Thymus (tissue), 11 donors: ENCODE data around the gene CLTC. TPM values are rescaled to one million over a fixed set of nuclear protein-coding genes. Genes with fewer than 3 reads are reported as not detected.

Experiments used
- DNase-seq, 9 donors: peaks; one replicate each; pipeline ENCODE4 v3.0.0-alpha.2; 2013; ENCODE audit warnings: low spot score in 9 of 9, low read depth in 6 of 9, missing footprints in 1 of 9
- H3K27ac ChIP-seq, 2 donors: one replicate each; pipeline ENCODE4 v1.5.1; 2013; ENCODE audit warnings: control low read depth in 1 of 2, low read depth in 1 of 2, low read length in 1 of 2, mild to moderate bottlenecking in 1 of 2, moderate library complexity in 1 of 2
- H3K27me3 ChIP-seq, 2 donors: one replicate each; pipeline ENCODE4 v1.5.1; 2013; ENCODE audit warnings: low read length in 1 of 2; ENCODE audit not compliant: control insufficient read depth in 2 of 2, insufficient read depth in 1 of 2
- H3K36me3 ChIP-seq, 2 donors: one replicate each; pipeline ENCODE4 v1.5.1; 2013; ENCODE audit warnings: low read length in 1 of 2, mild to moderate bottlenecking in 1 of 2, moderate library complexity in 1 of 2; ENCODE audit not compliant: control insufficient read depth in 2 of 2, insufficient read depth in 2 of 2
- H3K4me1 ChIP-seq, 2 donors: one replicate each; pipeline ENCODE4 v1.5.1; 2013; ENCODE audit warnings: low read length in 2 of 2; ENCODE audit not compliant: control insufficient read depth in 2 of 2, insufficient read depth in 2 of 2
- H3K4me3 ChIP-seq, 2 donors: one replicate each; pipeline ENCODE4 v1.5.1; 2013; ENCODE audit warnings: low read length in 2 of 2, control low read depth in 1 of 2, mild to moderate bottlenecking in 1 of 2
- H3K9me3 ChIP-seq, 2 donors: one replicate each; pipeline ENCODE4 v1.5.1; 2013; ENCODE audit warnings: low read length in 1 of 2, mild to moderate bottlenecking in 1 of 2; ENCODE audit not compliant: control insufficient read depth in 2 of 2, insufficient read depth in 1 of 2
- WGBS: extraction: QIAGEN DNeasy Blood & Tissue Kit; methylation state at CpG from one replicate; pipeline ENCODE4 v1.1.7; 2013; 5-methylcytosine and 5-hydroxymethylcytosine counted together
- polyA plus RNA-seq: library from polyadenylated mRNA; stranded (reverse); fragments of 200-250 nt; gene quantifications from one replicate; pipeline ENCODE4 v1.2.3, GENCODE V29; 2013
- total RNA-seq: library from RNA; stranded (reverse); fragments of 120-200 nt; gene quantifications from one replicate; pipeline ENCODE4 v1.2.4, GENCODE V29; 2013
- donor health status: healthy.

Gene CLTC
- total and polyA plus RNA-seq, 2 donors: 89.0 to 127 TPM

DNA sequence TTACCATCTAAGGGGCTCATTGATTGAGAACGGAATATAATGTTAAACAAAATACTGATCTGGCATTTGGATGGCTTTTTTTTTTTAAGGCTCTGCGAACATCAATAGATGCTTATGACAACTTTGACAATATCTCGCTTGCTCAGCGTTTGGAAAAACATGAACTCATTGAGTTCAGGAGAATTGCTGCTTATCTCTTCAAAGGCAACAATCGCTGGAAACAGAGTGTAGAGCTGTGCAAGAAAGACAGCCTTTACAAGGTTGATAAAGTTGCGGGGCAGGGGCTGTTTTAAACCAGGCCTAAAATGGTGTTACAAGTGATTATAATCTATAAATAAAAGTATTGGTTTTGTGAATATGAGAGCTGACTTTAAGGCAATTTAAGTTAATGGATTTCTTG is 65.3 kb downstream of the CLTC start:
- Histone ChIP-seq H3K27me3 (no peaks in the 10 kb centered on the region), H3K4me1 (no peaks in the 10 kb centered on the region), H3K4me3 (no peak overlapping the region), H3K9me3 (no peaks in the 10 kb centered on the region), H3K36me3 (peaks cover 33 to 96% of the 10 kb centered on the region in 2 donors), H3K27ac (no peak overlapping the region)
- DNase-seq: no peak
- 97% methylated on average over 6 of the region's 6 CpGs for WGBS

DNA sequence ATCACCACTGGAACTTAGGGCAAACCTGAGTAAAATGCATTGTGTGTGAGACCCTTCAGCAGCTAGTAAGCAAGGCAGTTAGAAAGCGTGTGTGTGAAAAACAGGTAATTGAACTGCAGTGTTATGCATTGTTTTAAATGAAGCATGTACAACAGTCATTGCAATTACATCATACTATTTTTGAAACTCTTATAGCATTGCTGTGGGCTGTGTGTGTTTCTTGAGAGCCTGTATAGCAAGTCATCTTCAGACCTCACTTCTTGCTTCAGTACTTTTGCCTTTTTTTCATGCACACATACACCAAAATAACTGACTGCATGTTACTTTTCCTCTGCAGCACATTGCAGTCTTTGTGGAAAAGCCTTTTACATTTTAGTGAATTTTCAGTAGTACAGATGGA is 68.3 kb downstream of the CLTC start:
- no peak for DNase-seq
- 94% methylated on average over 1 of the region's 1 CpG for WGBS
- no peaks in the 10 kb centered on the region for H3K27me3 ChIP-seq
- no peak overlapping the region for H3K27ac ChIP-seq
- H3K9me3 ChIP-seq: no peaks in the 10 kb centered on the region
- H3K36me3 ChIP-seq: peaks cover 35 to 98% of the 10 kb centered on the region in 2 donors
- H3K4me1 ChIP-seq: no peaks in the 10 kb centered on the region
- no peak overlapping the region for H3K4me3 ChIP-seq

- Histone ChIP-seq H3K36me3 (peaks cover 39 to 97% of the 10 kb centered on the region in 2 donors), H3K4me3 (no peak overlapping the region), H3K27ac (no peak overlapping the region), H3K4me1 (no peaks in the 10 kb centered on the region), H3K27me3 (no peaks in the 10 kb centered on the region), H3K9me3 (no peaks in the 10 kb centered on the region)
- no peak for DNase-seq
- WGBS: 98% methylated on average over 2 of the region's 2 CpGs
These were observed 68.8 kb downstream of the CLTC start for GRCh38 chr17:59688496-59688895.

DNA sequence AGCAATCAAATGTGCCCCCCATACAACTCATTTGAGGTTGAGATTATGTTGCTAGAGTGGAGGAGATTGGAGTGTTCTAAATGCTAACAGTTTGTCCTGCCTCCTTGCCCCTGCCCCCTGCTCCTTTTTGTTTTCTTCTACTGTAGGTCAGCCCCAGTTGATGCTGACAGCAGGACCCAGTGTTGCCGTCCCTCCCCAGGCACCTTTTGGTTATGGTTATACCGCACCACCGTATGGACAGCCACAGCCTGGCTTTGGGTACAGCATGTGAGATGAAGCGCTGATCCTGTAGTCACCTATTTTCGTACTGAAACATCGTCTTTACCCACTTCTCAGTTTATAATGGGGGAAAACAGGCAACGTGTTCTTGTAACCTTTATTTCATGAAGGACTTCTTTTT is 73.9 kb downstream of the CLTC start:
- no peak overlapping the region for H3K27ac ChIP-seq
- no peak for DNase-seq
- H3K36me3 ChIP-seq: peaks cover 57 to 95% of the 10 kb centered on the region in 2 donors
- no peaks in the 10 kb centered on the region for H3K9me3 ChIP-seq
- no peaks in the 10 kb centered on the region for H3K4me1 ChIP-seq
- no peaks in the 10 kb centered on the region for H3K27me3 ChIP-seq
- WGBS: 98% methylated on average over 7 of the region's 7 CpGs
- H3K4me3 ChIP-seq: no peak overlapping the region

GRCh38 chr17:59694344-59694743 is 74.6 kb downstream of the CLTC start:
- Histone ChIP-seq H3K27me3 (no peaks in the 10 kb centered on the region), H3K9me3 (no peaks in the 10 kb centered on the region), H3K4me3 (no peak overlapping the region), H3K27ac (no peak overlapping the region), H3K36me3 (peaks cover 64 to 92% of the 10 kb centered on the region in 2 donors), H3K4me1 (no peaks in the 10 kb centered on the region)
- over 99% methylated on average over 2 of the region's 2 CpGs for WGBS
- DNase-seq: no peak

- no peak for DNase-seq
- Histone ChIP-seq H3K4me3 (no peak overlapping the region), H3K27me3 (no peaks in the 10 kb centered on the region), H3K4me1 (no peaks in the 10 kb centered on the region), H3K36me3 (peaks cover 62 to 83% of the 10 kb centered on the region in 2 donors), H3K27ac (no peak overlapping the region), H3K9me3 (no peaks in the 10 kb centered on the region)
- WGBS: 95% methylated on average over 3 of the region's 3 CpGs
These were observed 76.4 kb downstream of the CLTC start for GRCh38 chr17:59695945-59696681.

DNA sequence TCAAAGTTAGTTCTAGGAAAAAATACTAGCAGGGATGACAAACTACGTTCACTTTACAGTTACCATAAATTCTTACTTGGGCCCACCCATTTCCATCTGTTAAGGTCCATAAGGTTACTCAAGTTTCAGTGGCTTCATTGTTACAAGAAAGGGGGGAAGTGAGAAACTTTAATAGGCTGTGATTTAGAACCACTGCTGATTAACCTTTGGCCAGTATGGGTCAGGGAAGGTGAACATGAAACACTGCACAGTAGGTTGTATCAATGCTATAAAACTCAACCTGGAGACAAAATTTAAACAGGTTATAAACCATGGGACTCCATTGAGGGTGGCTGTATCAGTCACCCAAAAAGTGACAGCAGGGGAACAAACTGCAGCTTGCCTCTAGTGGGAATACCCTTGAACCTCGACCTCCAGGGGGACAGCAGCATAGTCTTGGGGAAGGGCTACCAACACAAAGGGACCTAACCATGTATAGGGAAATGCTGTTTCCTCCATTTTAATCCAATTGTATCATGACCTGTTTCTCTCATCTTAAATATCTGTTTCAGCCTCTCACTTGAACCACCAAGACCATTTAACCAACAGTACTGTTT is 77.1 kb downstream of the CLTC start:
- Histone ChIP-seq H3K36me3 (peaks cover 58 to 77% of the 10 kb centered on the region in 2 donors), H3K4me3 (no peak overlapping the region), H3K4me1 (no peaks in the 10 kb centered on the region), H3K27ac (no peak overlapping the region), H3K9me3 (no peaks in the 10 kb centered on the region), H3K27me3 (no peaks in the 10 kb centered on the region)
- DNase-seq: no peak
- WGBS: 97% methylated on average over 2 of the region's 2 CpGs

DNA sequence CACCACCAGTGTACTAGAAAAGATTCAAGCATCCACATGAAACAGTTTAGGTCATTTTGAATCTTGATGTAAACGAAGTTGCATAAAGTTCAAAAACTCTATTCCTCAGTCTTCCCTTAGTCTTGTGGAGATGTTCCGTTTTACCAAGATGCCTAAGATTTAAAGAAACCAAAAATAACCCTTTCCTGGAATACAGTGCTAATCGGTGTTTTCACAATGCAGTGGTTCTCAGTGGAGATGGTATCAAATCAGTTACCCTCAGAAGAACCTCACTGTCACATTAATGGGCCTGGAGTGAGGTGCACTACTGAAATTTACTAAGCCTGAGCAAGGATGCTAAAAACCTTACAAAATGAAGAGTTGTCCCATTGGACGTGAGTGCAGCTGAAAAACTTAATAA is 78.4 kb downstream of the CLTC start:
- Histone ChIP-seq H3K4me1 (no peaks in the 10 kb centered on the region), H3K27ac (no peak overlapping the region), H3K4me3 (no peak overlapping the region), H3K9me3 (no peaks in the 10 kb centered on the region), H3K27me3 (no peaks in the 10 kb centered on the region), H3K36me3 (peaks cover 48 to 65% of the 10 kb centered on the region in 2 donors)
- DNase-seq: no peak
- 97% methylated on average over 4 of the region's 4 CpGs for WGBS

- no peak overlapping the region for H3K4me3 ChIP-seq
- DNase-seq: no peak
- no peaks in the 10 kb centered on the region for H3K9me3 ChIP-seq
- no peak overlapping the region for H3K27ac ChIP-seq
- peaks cover 41 to 55% of the 10 kb centered on the region in 2 donors for H3K36me3 ChIP-seq
- H3K4me1 ChIP-seq: no peaks in the 10 kb centered on the region
- no peaks in the 10 kb centered on the region for H3K27me3 ChIP-seq
- WGBS: 99% methylated on average over 7 of the region's 7 CpGs
These were observed 79.5 kb downstream of the CLTC start for GRCh38 chr17:59699218-59699617.
